DOHH2 (cell line): Measurements from ENCODE around the gene CPT1B.

Source experiments
- H3F3A ChIP-seq: fragments of 200-600 bp; sonication (generic), shearing (Covaris generic); 2 replicates; pipeline ENCODE4 v1.6.0; 2016; ENCODE audit warnings: antibody characterized with exemption, mild to moderate bottlenecking; ENCODE audit not compliant: control insufficient read depth, insufficient read depth
- H3K27ac ChIP-seq: fragments of 200-600 bp; sonication (generic); 2 replicates; pipeline ENCODE4 v1.5.1; 2014; ENCODE audit warnings: low read depth, mild to moderate bottlenecking, low read length, moderate library complexity
- H3K27me3 ChIP-seq: fragments of 200-600 bp; sonication (generic); 2 replicates; pipeline ENCODE4 v1.6.1; 2014; ENCODE audit warnings: mild to moderate bottlenecking, low read length, mixed read lengths; ENCODE audit not compliant: control insufficient read depth
- H3K36me3 ChIP-seq: fragments of 200-600 bp; sonication (generic); 2 replicates; pipeline ENCODE4 v1.6.1; 2014; ENCODE audit warnings: mild to moderate bottlenecking, low read length, moderate library complexity, mixed read lengths; ENCODE audit not compliant: control insufficient read depth
- H3K4me1 ChIP-seq: fragments of 200-600 bp; sonication (generic); 2 replicates; pipeline ENCODE4 v1.6.1; 2014; ENCODE audit warnings: mild to moderate bottlenecking, low read length, mixed read lengths; ENCODE audit not compliant: control insufficient read depth
- H3K4me2 ChIP-seq: fragments of 200-600 bp; sonication (generic); 2 replicates; pipeline ENCODE4 v1.6.0; 2014; ENCODE audit warnings: mild to moderate bottlenecking, low read length, moderate library complexity
- H3K4me3 ChIP-seq: fragments of 200-600 bp; sonication (generic); 2 replicates; pipeline ENCODE4 v1.5.1; 2014; ENCODE audit warnings: mild to moderate bottlenecking, low read length, mixed read lengths
- H3K79me2 ChIP-seq: fragments of 200-600 bp; sonication (generic); 2 replicates; pipeline ENCODE4 v1.6.1; 2014; ENCODE audit warnings: mild to moderate bottlenecking, low read length, mixed read lengths; ENCODE audit not compliant: control insufficient read depth
- H3K9me2 ChIP-seq: fragments of 200-600 bp; sonication (generic); replicated peaks from 2 replicates; pipeline ENCODE4 v1.6.1; 2014; ENCODE audit warnings: mild to moderate bottlenecking, low read length, mixed read lengths; ENCODE audit not compliant: control insufficient read depth
- H3K9me3 ChIP-seq: fragments of 200-600 bp; sonication (generic); 2 replicates; pipeline ENCODE4 v1.6.1; 2014; ENCODE audit warnings: antibody characterized with exemption, low read length, mixed read lengths; ENCODE audit not compliant: control insufficient read depth, insufficient read depth
- H4K20me1 ChIP-seq: fragments of 200-600 bp; sonication (generic); 2 replicates; pipeline ENCODE4 v1.6.0; 2014; ENCODE audit warnings: low read depth, mild to moderate bottlenecking, antibody characterized with exemption, low read length, moderate library complexity; ENCODE audit not compliant: control insufficient read depth, insufficient read depth
- CTCF ChIP-seq: fragments of 200-600 bp; sonication (generic); IDR thresholded peaks from one replicate; pipeline ENCODE4 v1.5.1; 2014; ENCODE audit warnings: antibody characterized with exemption, mild to moderate bottlenecking, low read depth, low read length; ENCODE audit not compliant: poor library complexity, severe bottlenecking
- EZH2phosphoT487 ChIP-seq: fragments of 200-600 bp; sonication (generic); IDR thresholded peaks from 2 replicates; pipeline ENCODE4 v1.6.1; 2017; ENCODE audit warnings: borderline replicate concordance, mild to moderate bottlenecking, antibody characterized with exemption, low read length, moderate library complexity, mixed read lengths

CPT1B gene

DNA sequence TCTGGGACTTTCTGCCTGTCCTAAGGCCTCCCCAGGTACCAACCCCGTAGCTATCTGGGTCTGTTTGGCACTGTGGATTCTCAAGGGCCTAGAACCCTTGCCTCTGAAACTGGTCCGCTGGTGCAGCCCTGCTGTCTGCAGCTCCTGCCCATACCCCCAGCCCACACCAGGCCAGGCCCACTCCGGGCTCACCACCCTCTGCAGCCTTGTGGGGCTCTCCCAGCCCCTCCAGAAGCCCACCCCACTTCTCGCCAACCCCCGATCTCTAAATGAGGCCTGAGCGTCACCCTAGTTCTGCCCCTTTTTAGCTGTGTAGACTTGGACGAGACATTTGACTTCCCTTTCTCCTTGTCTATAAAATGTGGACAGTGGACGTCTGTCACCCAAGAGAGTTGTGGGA lies 27.8 kb downstream of the CPT1B start:
- no peak overlapping the region for H3K4me2 ChIP-seq
- no peak overlapping the region for H3K27ac ChIP-seq
- no peak overlapping the region for H3K4me3 ChIP-seq
- 0 out of 2 replicates have a peak, but pooled peaks cover 3% of the 10 kb centered on the region for H3F3A ChIP-seq
- H3K9me2 ChIP-seq, result no peaks in the 10 kb centered on the region
- no peaks in the 10 kb centered on the region for H3K9me3 ChIP-seq
- peaks cover 23% of the 10 kb centered on the region for H3K4me1 ChIP-seq
- no peaks in the 10 kb centered on the region for H3K27me3 ChIP-seq
- H3K36me3 ChIP-seq, result no peaks in the 10 kb centered on the region
- TF ChIP-seq CTCF, result no peak
- no peak for TF ChIP-seq EZH2phosphoT487
- H3K79me2 ChIP-seq, result no peaks in the 10 kb centered on the region
- no peaks in the 10 kb centered on the region for H4K20me1 ChIP-seq

GRCh38 chr22:50548921-50549790 lies 29.1 kb downstream of the CPT1B start:
- H3K27me3 ChIP-seq, result no peaks in the 10 kb centered on the region
- no peaks in the 10 kb centered on the region for H3K9me3 ChIP-seq
- peak overlapping the region; percentile 31 for H3K27ac ChIP-seq
- H3K9me2 ChIP-seq, result no peaks in the 10 kb centered on the region
- H3F3A ChIP-seq, result peaks cover 10% of the 10 kb centered on the region; the same call in 1 of the 2 replicates
- peaks cover 32% of the 10 kb centered on the region for H3K4me1 ChIP-seq
- H3K79me2 ChIP-seq, result no peaks in the 10 kb centered on the region
- H3K36me3 ChIP-seq, result no peaks in the 10 kb centered on the region
- TF ChIP-seq EZH2phosphoT487 (no peak), CTCF (no peak)
- peak overlapping the region; percentile 92 for H3K4me2 ChIP-seq
- peak overlapping the region; percentile 76 for H3K4me3 ChIP-seq
- no peaks in the 10 kb centered on the region for H4K20me1 ChIP-seq

DNA sequence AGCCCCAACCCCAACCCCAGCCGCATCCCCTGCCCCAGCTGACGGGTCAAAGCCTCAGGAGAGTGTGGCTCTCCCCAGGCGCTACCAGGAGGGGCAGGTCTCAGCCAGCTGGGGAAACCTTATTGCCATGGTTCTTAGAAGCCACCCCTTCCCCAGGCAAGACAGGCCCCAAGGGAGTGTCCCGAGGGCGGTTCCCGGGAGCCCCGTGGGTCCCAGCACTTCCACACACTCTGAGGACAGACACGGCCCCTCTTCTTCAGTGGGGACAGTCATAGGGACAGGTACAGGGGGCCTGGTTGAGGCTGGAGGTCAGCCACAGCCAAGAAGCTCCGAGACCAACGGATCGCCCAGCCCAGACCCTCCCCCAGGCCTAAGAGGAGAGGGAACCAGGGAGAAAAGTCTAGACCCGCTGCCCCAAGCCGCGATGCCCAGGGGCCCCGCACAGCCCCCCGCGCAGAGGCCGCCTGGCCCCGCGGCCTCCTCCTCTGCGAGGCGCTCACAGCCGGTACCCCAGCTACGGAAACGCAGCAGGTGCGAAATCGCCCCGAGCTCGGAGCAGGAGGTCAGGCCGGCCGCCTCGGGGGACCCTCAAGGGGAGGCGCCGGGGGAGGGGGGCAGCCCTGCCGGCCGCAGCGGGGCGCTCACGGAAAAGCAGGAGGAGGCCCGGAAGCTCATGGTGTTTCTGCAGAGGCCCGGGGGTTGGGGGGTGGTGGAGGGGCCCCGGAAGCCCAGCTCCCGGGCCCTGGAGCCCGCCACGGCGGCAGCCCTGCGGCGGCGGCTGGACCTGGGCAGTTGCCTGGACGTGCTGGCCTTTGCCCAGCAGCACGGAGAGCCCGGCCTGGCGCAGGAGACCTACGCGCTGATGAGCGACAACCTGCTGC lies 29.9 kb downstream of the CPT1B start:
- H3F3A ChIP-seq, result peaks cover 10% of the 10 kb centered on the region; the same call in 1 of the 2 replicates
- H3K4me2 ChIP-seq, result peak overlapping the region; percentile 92
- H3K4me1 ChIP-seq, result peaks cover 39% of the 10 kb centered on the region
- no peaks in the 10 kb centered on the region for H3K36me3 ChIP-seq
- no peaks in the 10 kb centered on the region for H4K20me1 ChIP-seq
- TF ChIP-seq CTCF (peak; percentile 55), EZH2phosphoT487 (no peak)
- H3K4me3 ChIP-seq, result peak overlapping the region; percentile 76
- no peaks in the 10 kb centered on the region for H3K79me2 ChIP-seq
- H3K27ac ChIP-seq, result peak overlapping the region; percentile 31
- H3K27me3 ChIP-seq, result no peaks in the 10 kb centered on the region
- H3K9me2 ChIP-seq, result no peaks in the 10 kb centered on the region
- H3K9me3 ChIP-seq, result no peaks in the 10 kb centered on the region
